Measurements from ENCODE around the gene CBFA2T2.

GRCh38 chr20:33526769-33527168 is 36.9 kb downstream of the CBFA2T2 start:
- TF ChIP-seq CTCF (IDR thresholded peaks at IDR 0.05): no peak
- TF ChIP-seq POLR2A (IDR thresholded peaks at IDR 0.05): no peak

Data from lower leg skin (tissue), 3 donors.